Hepatocyte (in vitro differentiated cells): ENCODE results near the gene CLASRP. TPM values are rescaled to one million over a fixed set of nuclear protein-coding genes. Genes with fewer than 3 reads are reported as not detected.

ENCODE experiments used
- DNase-seq: peaks from one replicate; pipeline ENCODE4 v3.0.0-alpha.2; 2016; ENCODE audit warnings: low spot score
- H2AFZ ChIP-seq: fragments of 200-600 bp; sonication (generic); 2 replicates; pipeline ENCODE4 v1.6.0; 2016; ENCODE audit warnings: antibody characterized with exemption, mild to moderate bottlenecking
- H3K27ac ChIP-seq: fragments of 200-600 bp; sonication (generic); 2 replicates; pipeline ENCODE4 v1.5.1; 2016; ENCODE audit warnings: mild to moderate bottlenecking
- H3K27me3 ChIP-seq: fragments of 200-600 bp; sonication (generic); 2 replicates; pipeline ENCODE4 v1.6.1; 2016
- H3K36me3 ChIP-seq: fragments of 200-600 bp; sonication (generic); replicated peaks from 2 replicates; pipeline ENCODE4 v1.5.1; 2016; ENCODE audit warnings: low read depth; ENCODE audit not compliant: insufficient read depth
- H3K4me1 ChIP-seq: fragments of 200-600 bp; sonication (generic); 2 replicates; pipeline ENCODE4 v1.5.1; 2016; ENCODE audit warnings: mild to moderate bottlenecking, moderate library complexity; ENCODE audit not compliant: insufficient read depth
- H3K4me2 ChIP-seq: fragments of 200-600 bp; sonication (generic); 2 replicates; pipeline ENCODE4 v1.6.0; 2016
- H3K4me3 ChIP-seq: fragments of 200-600 bp; sonication (generic); 2 replicates; pipeline ENCODE4 v1.5.1; 2016; ENCODE audit warnings: mild to moderate bottlenecking
- H3K79me2 ChIP-seq: fragments of 200-600 bp; sonication (generic); 2 replicates; pipeline ENCODE4 v1.6.0; 2017; ENCODE audit warnings: mild to moderate bottlenecking
- H3K9me2 ChIP-seq: fragments of 200-600 bp; sonication (generic); replicated peaks from 2 replicates; pipeline ENCODE4 v1.6.0; 2017; ENCODE audit warnings: mild to moderate bottlenecking; ENCODE audit not compliant: insufficient read depth
- H3K9me3 ChIP-seq: fragments of 200-600 bp; sonication (generic); 2 replicates; pipeline ENCODE4 v1.5.1; 2016; ENCODE audit warnings: low read depth, mild to moderate bottlenecking
- H4K20me1 ChIP-seq: fragments of 200-600 bp; sonication (generic); 2 replicates; pipeline ENCODE4 v1.6.0; 2016; ENCODE audit warnings: mild to moderate bottlenecking; ENCODE audit not compliant: insufficient read depth, poor library complexity, severe bottlenecking
- EZH2 ChIP-seq: fragments of 200-600 bp; sonication (generic); IDR thresholded peaks from 2 replicates; pipeline ENCODE4 v1.6.1; 2016; ENCODE audit warnings: antibody characterized with exemption, mild to moderate bottlenecking, borderline replicate concordance
- EZH2phosphoT487 ChIP-seq: fragments of 200-600 bp; sonication (generic); IDR thresholded peaks from one replicate; pipeline ENCODE4 v1.6.1; 2018; ENCODE audit warnings: antibody characterized with exemption, mild to moderate bottlenecking, low read depth, moderate library complexity; ENCODE audit not compliant: unreplicated experiment, severe bottlenecking
- WGBS: methylation state at CpG from one replicate; pipeline ENCODE4 v1.1.6; 2016; ENCODE audit warnings: low lambda C conversion rate; ENCODE audit errors: missing lambda C conversion rate; 5-methylcytosine and 5-hydroxymethylcytosine counted together
- polyA plus RNA-seq: library from polyadenylated mRNA; unstranded; fragments of >200 nt; fragmentation: Nextera tagmentation; extraction: Ambion mirVana; gene quantifications from 2 replicates; pipeline ENCODE4 v1.2.1, GENCODE V29; 2016
- total RNA-seq: library from RNA; depleted of rRNA; stranded (reverse); fragments of >200 nt; gene quantifications from 2 replicates; pipeline ENCODE4 v1.2.3, GENCODE V29; 2014
- TF ChIP-seq, protein P1 (sequence below): fragments of 200-600 bp; sonication (generic); IDR thresholded peaks from 2 replicates; pipeline ENCODE4 v1.5.1; 2016; ENCODE audit warnings: antibody characterized with exemption, mild to moderate bottlenecking; ENCODE audit not compliant: poor library complexity

The CLASRP gene
- total and polyA plus RNA-seq, 2 experiments from 2014 or later = 45.8 to 56.2 TPM

DNA sequence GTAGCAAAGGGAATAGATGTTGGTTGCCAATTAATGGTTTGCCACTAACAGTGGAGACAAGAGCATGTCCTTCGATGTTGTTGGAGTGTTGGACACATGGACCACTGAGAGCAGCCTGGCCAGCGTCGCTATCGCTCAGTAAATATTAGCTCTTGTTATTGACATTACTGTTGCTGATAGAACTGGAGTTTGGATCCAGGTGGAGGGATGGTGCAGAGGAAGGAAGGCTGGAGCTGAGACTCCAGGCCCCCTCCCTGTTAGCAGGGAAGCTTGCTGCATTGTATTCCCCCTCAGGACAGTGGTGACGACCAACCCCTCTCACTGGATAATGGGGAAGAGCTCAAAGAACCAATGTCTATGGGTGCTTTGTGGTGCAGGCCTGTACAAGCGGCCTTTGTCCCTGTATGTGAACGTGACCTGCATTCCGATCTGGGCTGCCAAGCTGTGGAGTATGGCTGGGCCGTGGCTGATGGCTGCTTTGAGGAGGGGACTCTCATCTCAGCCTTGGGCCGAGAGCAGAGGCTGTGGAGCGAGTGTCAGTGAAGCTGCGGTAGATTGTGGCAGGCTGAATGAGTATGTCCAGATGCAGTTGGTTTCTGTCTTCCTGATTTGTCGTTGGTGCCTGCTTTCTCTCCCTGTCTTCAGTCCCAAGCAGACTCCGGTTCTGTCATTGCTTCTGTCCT is 7.0 kb downstream of the CLASRP start:
- peaks cover 83% of the 10 kb centered on the region for H4K20me1 ChIP-seq
- DNase-seq = peak; percentile 71

DNA sequence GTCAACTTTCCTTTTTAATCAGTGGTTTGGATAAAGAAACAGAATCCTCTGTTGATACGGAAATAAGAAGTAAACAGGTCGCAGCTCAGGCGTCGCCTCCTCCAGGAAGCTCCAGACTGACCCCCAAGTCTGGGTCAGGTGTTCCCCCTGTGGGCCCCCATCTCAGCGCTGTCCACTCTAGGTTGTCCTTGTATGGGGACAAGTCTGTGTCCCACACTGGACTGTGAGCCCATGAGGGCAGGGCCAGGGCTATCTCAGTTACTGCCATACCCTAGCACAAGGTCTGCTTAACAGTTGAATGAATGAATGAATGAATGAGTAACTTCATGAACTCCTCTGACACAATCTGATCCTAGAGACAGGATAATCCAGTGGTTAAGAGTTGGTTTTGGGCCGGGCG is 7.5 kb downstream of the CLASRP start:
- Histone ChIP-seq H3K27ac (peak overlapping the region; percentile 38), H3K4me2 (peak overlapping the region; percentile 63), H3K4me1 (peaks cover 10% of the 10 kb centered on the region), H3K36me3 (no peaks in the 10 kb centered on the region), H3K79me2 (peaks cover 95% of the 10 kb centered on the region), H2AFZ (no peak overlapping the region), H3K4me3 (no peak overlapping the region), H4K20me1 (peaks cover 82% of the 10 kb centered on the region), H3K9me3 (no peaks in the 10 kb centered on the region), H3K27me3 (no peaks in the 10 kb centered on the region), H3K9me2 (no peaks in the 10 kb centered on the region)
- 86% methylated on average over 7 of the region's 7 CpGs for WGBS
- no peak for DNase-seq
- TF ChIP-seq, protein P1, sequence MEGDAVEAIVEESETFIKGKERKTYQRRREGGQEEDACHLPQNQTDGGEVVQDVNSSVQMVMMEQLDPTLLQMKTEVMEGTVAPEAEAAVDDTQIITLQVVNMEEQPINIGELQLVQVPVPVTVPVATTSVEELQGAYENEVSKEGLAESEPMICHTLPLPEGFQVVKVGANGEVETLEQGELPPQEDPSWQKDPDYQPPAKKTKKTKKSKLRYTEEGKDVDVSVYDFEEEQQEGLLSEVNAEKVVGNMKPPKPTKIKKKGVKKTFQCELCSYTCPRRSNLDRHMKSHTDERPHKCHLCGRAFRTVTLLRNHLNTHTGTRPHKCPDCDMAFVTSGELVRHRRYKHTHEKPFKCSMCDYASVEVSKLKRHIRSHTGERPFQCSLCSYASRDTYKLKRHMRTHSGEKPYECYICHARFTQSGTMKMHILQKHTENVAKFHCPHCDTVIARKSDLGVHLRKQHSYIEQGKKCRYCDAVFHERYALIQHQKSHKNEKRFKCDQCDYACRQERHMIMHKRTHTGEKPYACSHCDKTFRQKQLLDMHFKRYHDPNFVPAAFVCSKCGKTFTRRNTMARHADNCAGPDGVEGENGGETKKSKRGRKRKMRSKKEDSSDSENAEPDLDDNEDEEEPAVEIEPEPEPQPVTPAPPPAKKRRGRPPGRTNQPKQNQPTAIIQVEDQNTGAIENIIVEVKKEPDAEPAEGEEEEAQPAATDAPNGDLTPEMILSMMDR = no peak
- no peak for TF ChIP-seq EZH2phosphoT487

More for the DNA sequence above, 7.0 kb downstream of the CLASRP start:
- no peaks in the 10 kb centered on the region for H3K27me3 ChIP-seq
- H3K4me1 ChIP-seq = peaks cover 10% of the 10 kb centered on the region
- H3K27ac ChIP-seq = peak overlapping the region; percentile 38
- H3K9me2 ChIP-seq = no peaks in the 10 kb centered on the region
- 57% methylated on average over 14 of the region's 14 CpGs for WGBS
- no peak for TF ChIP-seq EZH2
- TF ChIP-seq EZH2phosphoT487 = no peak
- TF ChIP-seq, protein P1 = no peak
- no peaks in the 10 kb centered on the region for H3K36me3 ChIP-seq
- H3K79me2 ChIP-seq = peaks cover 95% of the 10 kb centered on the region
- H3K4me3 ChIP-seq = no peak overlapping the region
- no peaks in the 10 kb centered on the region for H3K9me3 ChIP-seq
- peak overlapping the region; percentile 63 for H3K4me2 ChIP-seq
- H2AFZ ChIP-seq = no peak overlapping the region

DNA sequence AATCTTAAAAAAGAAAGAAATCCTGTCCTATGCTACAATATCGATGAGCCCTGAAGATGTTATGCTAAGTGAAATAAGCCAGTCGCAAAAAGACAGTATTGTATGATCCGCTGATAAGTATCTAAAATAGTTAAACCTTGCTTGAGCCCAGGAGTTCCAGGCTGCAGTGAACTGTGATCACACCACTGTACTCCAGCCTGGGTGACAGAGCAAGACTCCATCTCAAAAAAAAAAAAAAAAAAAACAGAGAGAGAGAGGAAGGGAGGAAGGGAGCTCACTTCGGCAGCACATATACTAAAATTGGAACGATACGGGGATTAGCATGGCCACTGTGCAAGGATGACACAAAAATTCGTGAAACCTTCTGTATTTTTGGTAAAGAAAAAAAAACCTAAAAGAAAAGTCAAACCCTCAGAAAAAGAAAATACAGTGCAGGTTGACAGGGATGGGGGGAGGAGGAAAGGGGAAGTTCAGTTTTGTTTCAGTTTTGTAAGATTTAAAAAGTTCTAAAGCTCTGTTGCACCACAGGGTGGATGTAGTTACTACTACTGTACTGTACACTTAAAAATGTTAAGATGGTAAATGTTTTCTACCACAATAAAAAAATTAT is 8.4 kb downstream of the CLASRP start:
- no peaks in the 10 kb centered on the region for H3K9me3 ChIP-seq

More for the DNA sequence above, 8.4 kb downstream of the CLASRP start:
- Histone ChIP-seq H2AFZ (no peak overlapping the region), H3K36me3 (no peaks in the 10 kb centered on the region), H3K27ac (peak overlapping the region; percentile 38), H4K20me1 (peaks cover 75% of the 10 kb centered on the region), H3K4me2 (no peak overlapping the region), H3K4me3 (no peak overlapping the region), H3K27me3 (no peaks in the 10 kb centered on the region), H3K9me2 (no peaks in the 10 kb centered on the region), H3K4me1 (peaks cover 10% of the 10 kb centered on the region), H3K79me2 (peaks cover 95% of the 10 kb centered on the region)
- TF ChIP-seq, protein P1 = no peak
- no peak for TF ChIP-seq EZH2phosphoT487
- TF ChIP-seq EZH2 = no peak
- no peak for DNase-seq
- WGBS = 91% methylated on average over 7 of the region's 7 CpGs
